Thymus (tissue), 11 donors: ENCODE measurements around the gene HNRNPUL2. TPM values are rescaled to one million over a fixed set of nuclear protein-coding genes. Genes with fewer than 3 reads are reported as not detected.
"Not testable (repeated sequence)": the region's sequence is repeated elsewhere in the genome, so short reads cannot be mapped to it uniquely, and the experiment has no call there.

Source experiments
- DNase-seq, 9 donors: peaks; one replicate each; pipeline ENCODE4 v3.0.0-alpha.2; 2013; ENCODE audit warnings: low spot score in 9 of 9, low read depth in 6 of 9, missing footprints in 1 of 9
- H3K27ac ChIP-seq, 2 donors: one replicate each; pipeline ENCODE4 v1.5.1; 2013; ENCODE audit warnings: control low read depth in 1 of 2, low read depth in 1 of 2, low read length in 1 of 2, mild to moderate bottlenecking in 1 of 2, moderate library complexity in 1 of 2
- H3K27me3 ChIP-seq, 2 donors: one replicate each; pipeline ENCODE4 v1.5.1; 2013; ENCODE audit warnings: low read length in 1 of 2; ENCODE audit not compliant: control insufficient read depth in 2 of 2, insufficient read depth in 1 of 2
- H3K36me3 ChIP-seq, 2 donors: one replicate each; pipeline ENCODE4 v1.5.1; 2013; ENCODE audit warnings: low read length in 1 of 2, mild to moderate bottlenecking in 1 of 2, moderate library complexity in 1 of 2; ENCODE audit not compliant: control insufficient read depth in 2 of 2, insufficient read depth in 2 of 2
- H3K4me1 ChIP-seq, 2 donors: one replicate each; pipeline ENCODE4 v1.5.1; 2013; ENCODE audit warnings: low read length in 2 of 2; ENCODE audit not compliant: control insufficient read depth in 2 of 2, insufficient read depth in 2 of 2
- H3K4me3 ChIP-seq, 2 donors: one replicate each; pipeline ENCODE4 v1.5.1; 2013; ENCODE audit warnings: low read length in 2 of 2, control low read depth in 1 of 2, mild to moderate bottlenecking in 1 of 2
- H3K9me3 ChIP-seq, 2 donors: one replicate each; pipeline ENCODE4 v1.5.1; 2013; ENCODE audit warnings: low read length in 1 of 2, mild to moderate bottlenecking in 1 of 2; ENCODE audit not compliant: control insufficient read depth in 2 of 2, insufficient read depth in 1 of 2
- WGBS: extraction: QIAGEN DNeasy Blood & Tissue Kit; methylation state at CpG from one replicate; pipeline ENCODE4 v1.1.7; 2013; 5-methylcytosine and 5-hydroxymethylcytosine counted together
- polyA plus RNA-seq: library from polyadenylated mRNA; stranded (reverse); fragments of 200-250 nt; gene quantifications from one replicate; pipeline ENCODE4 v1.2.3, GENCODE V29; 2013
- total RNA-seq: library from RNA; stranded (reverse); fragments of 120-200 nt; gene quantifications from one replicate; pipeline ENCODE4 v1.2.4, GENCODE V29; 2013
- donor health status: healthy.

Gene HNRNPUL2
- total and polyA plus RNA-seq, 2 donors, result 7.7 to 44.7 TPM

- not testable (repeated sequence) for H3K27ac ChIP-seq, DNase-seq, H3K27me3 ChIP-seq, H3K4me3 ChIP-seq, H3K9me3 ChIP-seq
- peaks cover 9 to 25% of the 10 kb centered on the region in 2 donors for H3K4me1 ChIP-seq
- WGBS, result 95% methylated on average over 14 of the region's 14 CpGs
- H3K36me3 ChIP-seq, result peaks cover 15 to 38% of the 10 kb centered on the region in 2 donors
Observed at GRCh38 chr11:62730076-62730475, 2.8 kb upstream of the HNRNPUL2 start.

GRCh38 chr11:62728171-62728988 lies 1.1 kb upstream of the HNRNPUL2 start, which contains the start of gene TTC9C:
TTC9C (plus strand) TSS chr11:62728486; CDS start chr11:62728849, 363 bp downstream.
- peaks cover 13 to 29% of the 10 kb centered on the region in 2 donors for H3K4me1 ChIP-seq
- H3K27ac ChIP-seq, result peak within 1 kb of the TSS; percentile 99 to 100
- no peaks in the 10 kb centered on the region for H3K27me3 ChIP-seq
- no peaks in the 10 kb centered on the region for H3K9me3 ChIP-seq
- H3K36me3 ChIP-seq, result peaks cover 16 to 44% of the 10 kb centered on the region in 2 donors
- H3K4me3 ChIP-seq, result peak within 1 kb of the TSS; percentile 65 to 78
- under 1% methylated on average over 29 of the region's 29 CpGs for WGBS
- peak; percentile 77 to 95 (median 86) for DNase-seq

- Histone ChIP-seq H3K27me3 (no peaks in the 10 kb centered on the region), H3K4me3 (peak overlapping the region; percentile 65 to 78), H3K4me1 (peaks cover 13 to 29% of the 10 kb centered on the region in 2 donors), H3K27ac (peak overlapping the region; percentile 99 to 100), H3K9me3 (no peaks in the 10 kb centered on the region), H3K36me3 (peaks cover 18 to 44% of the 10 kb centered on the region in 2 donors)
- DNase-seq, result peak in 6 of 9 donors; percentile 92 to 99 (median 96)
- under 1% methylated on average over 20 of the region's 20 CpGs for WGBS
Observed at GRCh38 chr11:62727872-62728170, 564 bp upstream of the HNRNPUL2 start.

- Histone ChIP-seq H3K4me3 (peak overlapping the region; percentile 65 to 78), H3K27me3 (no peaks in the 10 kb centered on the region), H3K9me3 (no peaks in the 10 kb centered on the region), H3K27ac (peak overlapping the region; percentile 99 to 100), H3K36me3 (peaks cover 28 to 53% of the 10 kb centered on the region in 2 donors), H3K4me1 (peaks cover 13 to 29% of the 10 kb centered on the region in 2 donors)
- WGBS, result under 1% methylated on average over 37 of the region's 37 CpGs
- peak in 1 of 9 donors; percentile 17 for DNase-seq
Observed at GRCh38 chr11:62726915-62727164, 417 bp downstream of the HNRNPUL2 start.

GRCh38 chr11:62726156-62726914 lies 922 bp downstream of the HNRNPUL2 start:
- Histone ChIP-seq H3K27me3 (no peaks in the 10 kb centered on the region), H3K4me1 (peaks cover 13 to 29% of the 10 kb centered on the region in 2 donors), H3K27ac (peak overlapping the region; percentile 99 to 100), H3K36me3 (peaks cover 31 to 56% of the 10 kb centered on the region in 2 donors), H3K4me3 (peak overlapping the region; percentile 65 to 78), H3K9me3 (no peaks in the 10 kb centered on the region)
- WGBS, result under 1% methylated on average over 51 of the region's 51 CpGs
- DNase-seq, result peak in 2 of 9 donors; percentile 21 to 47

- H3K36me3 ChIP-seq, result peaks cover 34 to 58% of the 10 kb centered on the region in 2 donors
- WGBS, result 3% methylated on average over 7 of the region's 7 CpGs
- no peaks in the 10 kb centered on the region for H3K9me3 ChIP-seq
- H3K4me3 ChIP-seq, result peak overlapping the region; percentile 65 to 78
- peak overlapping the region in 1 of 2 donors; percentile 100 for H3K27ac ChIP-seq
- H3K4me1 ChIP-seq, result peaks cover 13 to 27% of the 10 kb centered on the region in 2 donors
- no peaks in the 10 kb centered on the region for H3K27me3 ChIP-seq
- peak in 1 of 9 donors; percentile 18 for DNase-seq
Observed at GRCh38 chr11:62725646-62726045, 1.6 kb downstream of the HNRNPUL2 start.

- H3K27me3 ChIP-seq, result no peaks in the 10 kb centered on the region
- no peak for DNase-seq
- H3K36me3 ChIP-seq, result peaks cover 48 to 67% of the 10 kb centered on the region in 2 donors
- no peaks in the 10 kb centered on the region for H3K9me3 ChIP-seq
- 90% methylated on average over 8 of the region's 8 CpGs for WGBS
- H3K4me3 ChIP-seq, result peak overlapping the region in 1 of 2 donors; percentile 78
- peaks cover 6 to 13% of the 10 kb centered on the region in 2 donors for H3K4me1 ChIP-seq
- H3K27ac ChIP-seq, result no peak overlapping the region
Observed at GRCh38 chr11:62724171-62724570, 3.1 kb downstream of the HNRNPUL2 start.

GRCh38 chr11:62721994-62722393 lies 5.3 kb downstream of the HNRNPUL2 start:
- no peak for DNase-seq
- H3K27ac ChIP-seq, result no peak overlapping the region
- peaks cover 6 to 11% of the 10 kb centered on the region in 2 donors for H3K4me1 ChIP-seq
- H3K36me3 ChIP-seq, result peaks cover 62 to 88% of the 10 kb centered on the region in 2 donors
- no peak overlapping the region for H3K4me3 ChIP-seq
- no peaks in the 10 kb centered on the region for H3K27me3 ChIP-seq
- 94% methylated on average over 7 of the region's 7 CpGs for WGBS
- no peaks in the 10 kb centered on the region for H3K9me3 ChIP-seq
